AG04450 (cell line): Measurements from ENCODE around the gene HOXD12. TPM values are rescaled to one million over a fixed set of nuclear protein-coding genes. Genes with fewer than 3 reads are reported as not detected.

Experiments used
- CTCF ChIA-PET: fragments of 300-600, 350-600 bp; formaldehyde crosslinking; extraction: SDS; loops from one replicate; lab custom pipeline; 2022; ENCODE audit warnings: antibody characterized with exemption, inconsistent platforms; lab: Charles Lee
- POLR2A ChIA-PET: fragments of 350-600 bp; formaldehyde crosslinking; extraction: SDS; loops from one replicate; lab custom pipeline; 2021; ENCODE audit warnings: antibody characterized with exemption, inconsistent platforms; lab: Yijun Ruan, JAX
- DNase-seq: peaks from one replicate; pipeline ENCODE4 v3.0.0-alpha.2; 2011; ENCODE audit warnings: low read depth, low spot score
- H3K27ac ChIP-seq: one replicate; pipeline ENCODE4 v1.5.1; 2012; ENCODE audit warnings: low read depth, low read length, control low read depth
- H3K27me3 ChIP-seq: one replicate; pipeline ENCODE4 v1.6.0; 2012; ENCODE audit warnings: low read length; ENCODE audit not compliant: control insufficient read depth, insufficient read depth
- H3K4me3 ChIP-seq: 2 replicates; pipeline ENCODE4 v1.5.1; 2011; ENCODE audit warnings: mild to moderate bottlenecking, low read depth, low read length, control low read depth
- H3K9me3 ChIP-seq: 2 replicates; pipeline ENCODE4 v1.5.1; 2012; ENCODE audit warnings: low read length; ENCODE audit not compliant: control insufficient read depth, insufficient read depth
- CTCF ChIP-seq: IDR thresholded peaks from 2 replicates; pipeline ENCODE4 v1.5.1; 2011; ENCODE audit warnings: low read depth, low read length, control low read depth, inconsistent platforms
- polyA plus RNA-seq: library from polyadenylated mRNA; depleted of rRNA; stranded (reverse); fragments of >200 nt; gene quantifications from 2 replicates; pipeline ENCODE4 v1.2.3, GENCODE V29; 2011

HOXD12 gene
- polyA plus RNA-seq, 1 experiment: not detected

- Histone ChIP-seq H3K4me3 (no peak overlapping the region), H3K9me3 (peaks cover 4% of the 10 kb centered on the region; the same call in 1 of the 2 replicates), H3K27me3 (peaks cover 84% of the 10 kb centered on the region), H3K27ac (no peak overlapping the region)
- peak; percentile 83 for TF ChIP-seq CTCF
- CTCF ChIA-PET: interaction anchor here (0.6 to 6.3 kb wide), 57 partner anchors 11 to 1036 kb away, joined by 3 to 184 read pairs (median 4); partner anchors contain the start of genes HOXD10 and MTX2
- DNase-seq: peak; percentile 29
- POLR2A ChIA-PET: interaction anchor here (0.7 to 0.8 kb wide), 2 partner anchors 511 to 1022 kb away, joined by 5 read pairs; no protein-coding TSS in a partner anchor
These were observed 27.6 kb downstream of the HOXD12 start for GRCh38 chr2:176126929-176127773.

- DNase-seq: no peak
- H3K9me3 ChIP-seq: peaks cover 4% of the 10 kb centered on the region; the same call in 1 of the 2 replicates
- ChIA-PET POLR2A (no interaction called here), CTCF (interaction anchor here (0.6 to 6.3 kb wide), 33 partner anchors 11 to 1036 kb away, joined by 3 to 184 read pairs (median 7); partner anchors contain the start of gene MTX2)
- no peak overlapping the region for H3K4me3 ChIP-seq
- H3K27ac ChIP-seq: no peak overlapping the region
- no peak for TF ChIP-seq CTCF
- peaks cover 85% of the 10 kb centered on the region for H3K27me3 ChIP-seq
These were observed 28.1 kb downstream of the HOXD12 start for GRCh38 chr2:176127774-176128072.

- peaks cover 88% of the 10 kb centered on the region for H3K27me3 ChIP-seq
- H3K4me3 ChIP-seq: no peak overlapping the region
- POLR2A ChIA-PET: no interaction called here
- CTCF ChIA-PET: interaction anchor here (0.6 to 6.3 kb wide), 16 partner anchors 10 to 1033 kb away, joined by 3 to 184 read pairs (median 14); no protein-coding TSS in a partner anchor
- H3K27ac ChIP-seq: no peak overlapping the region
- peaks cover 4% of the 10 kb centered on the region; the same call in 1 of the 2 replicates for H3K9me3 ChIP-seq
- no peak for TF ChIP-seq CTCF
- no peak for DNase-seq
These were observed 28.8 kb downstream of the HOXD12 start for GRCh38 chr2:176128172-176128981.

- CTCF ChIA-PET: interaction anchor here (1.0 to 6.3 kb wide), 5 partner anchors 326 to 523 kb away, joined by 4 to 184 read pairs (median 77); no protein-coding TSS in a partner anchor
- Histone ChIP-seq H3K27me3 (peaks cover 88% of the 10 kb centered on the region), H3K27ac (no peak within 1 kb of the TSS), H3K4me3 (no peak within 1 kb of the TSS), H3K9me3 (peaks cover 4% of the 10 kb centered on the region; the same call in 1 of the 2 replicates)
- DNase-seq: no peak
- POLR2A ChIA-PET: no interaction called here
- TF ChIP-seq CTCF: no peak
These were observed 29.6 kb downstream of the HOXD12 start, which contains the start of gene HOXD8 for GRCh38 chr2:176128982-176129796. Gene HOXD8, plus strand, starts transcription at chr2:176129705. Its CDS starts 662 bp downstream, at chr2:176130367.
